ENCODE measurements around the gene GCGR. TPM values are rescaled to one million over a fixed set of nuclear protein-coding genes. Genes with fewer than 3 reads are reported as not detected.

Gene GCGR
- total RNA-seq, 1 experiment from 2014 or later: 1.6 TPM

DNA sequence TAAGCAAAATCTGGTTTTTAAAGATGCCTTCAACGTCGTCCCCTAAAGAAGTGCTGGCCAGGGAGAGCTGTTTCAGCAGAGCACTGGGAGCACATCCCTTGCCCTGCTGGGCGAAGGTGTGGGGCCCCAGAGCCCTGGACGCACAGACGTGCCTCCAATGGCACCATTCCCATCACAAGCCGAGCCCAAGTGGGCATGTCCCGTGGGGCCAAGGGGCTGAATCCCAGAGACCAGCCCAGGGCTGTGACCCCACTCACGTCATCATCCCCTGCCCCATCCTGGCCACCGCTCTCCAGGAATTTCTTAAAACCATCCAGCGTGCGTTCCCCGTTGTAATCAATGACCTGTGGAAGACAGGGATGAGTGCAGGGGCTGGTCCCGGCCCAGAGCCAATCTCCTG, 40.9 kb downstream of the GCGR start:
- Histone ChIP-seq H3K27me3 (ENCODE audit: control insufficient read depth, insufficient read depth, low read length) (no peaks in the 10 kb centered on the region), H3K9me3 (ENCODE audit: control insufficient read depth, insufficient read depth, low read depth, low read length) (no peaks in the 10 kb centered on the region), H3K36me3 (ENCODE audit: control insufficient read depth, insufficient read depth, low read length) (peaks cover 5% of the 10 kb centered on the region), H3K4me3 (ENCODE audit: low read depth in 2 of 2, low read length in 2 of 2) (no peak overlapping the region), H3K4me1 (ENCODE audit: control insufficient read depth, insufficient read depth, low read length) (no peaks in the 10 kb centered on the region), H3K27ac (ENCODE audit: low read length) (no peak overlapping the region)
- in situ Hi-C loops (cut with HindIII; ENCODE audit: low pct_unique_long_range_greater_than_20kb, low sequenced_read_pairs): no loop called here
- intact Hi-C loops (cut with micrococcal nuclease; ENCODE audit: unreplicated experiment): no loop called here
- TF ChIP-seq, protein P1, sequence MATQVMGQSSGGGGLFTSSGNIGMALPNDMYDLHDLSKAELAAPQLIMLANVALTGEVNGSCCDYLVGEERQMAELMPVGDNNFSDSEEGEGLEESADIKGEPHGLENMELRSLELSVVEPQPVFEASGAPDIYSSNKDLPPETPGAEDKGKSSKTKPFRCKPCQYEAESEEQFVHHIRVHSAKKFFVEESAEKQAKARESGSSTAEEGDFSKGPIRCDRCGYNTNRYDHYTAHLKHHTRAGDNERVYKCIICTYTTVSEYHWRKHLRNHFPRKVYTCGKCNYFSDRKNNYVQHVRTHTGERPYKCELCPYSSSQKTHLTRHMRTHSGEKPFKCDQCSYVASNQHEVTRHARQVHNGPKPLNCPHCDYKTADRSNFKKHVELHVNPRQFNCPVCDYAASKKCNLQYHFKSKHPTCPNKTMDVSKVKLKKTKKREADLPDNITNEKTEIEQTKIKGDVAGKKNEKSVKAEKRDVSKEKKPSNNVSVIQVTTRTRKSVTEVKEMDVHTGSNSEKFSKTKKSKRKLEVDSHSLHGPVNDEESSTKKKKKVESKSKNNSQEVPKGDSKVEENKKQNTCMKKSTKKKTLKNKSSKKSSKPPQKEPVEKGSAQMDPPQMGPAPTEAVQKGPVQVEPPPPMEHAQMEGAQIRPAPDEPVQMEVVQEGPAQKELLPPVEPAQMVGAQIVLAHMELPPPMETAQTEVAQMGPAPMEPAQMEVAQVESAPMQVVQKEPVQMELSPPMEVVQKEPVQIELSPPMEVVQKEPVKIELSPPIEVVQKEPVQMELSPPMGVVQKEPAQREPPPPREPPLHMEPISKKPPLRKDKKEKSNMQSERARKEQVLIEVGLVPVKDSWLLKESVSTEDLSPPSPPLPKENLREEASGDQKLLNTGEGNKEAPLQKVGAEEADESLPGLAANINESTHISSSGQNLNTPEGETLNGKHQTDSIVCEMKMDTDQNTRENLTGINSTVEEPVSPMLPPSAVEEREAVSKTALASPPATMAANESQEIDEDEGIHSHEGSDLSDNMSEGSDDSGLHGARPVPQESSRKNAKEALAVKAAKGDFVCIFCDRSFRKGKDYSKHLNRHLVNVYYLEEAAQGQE (IDR thresholded peaks at IDR 0.05; ENCODE audit: insufficient read depth in 1 of 2, low read depth in 2 of 2, low read length in 1 of 2): no peak
- TF ChIP-seq, protein P2, sequence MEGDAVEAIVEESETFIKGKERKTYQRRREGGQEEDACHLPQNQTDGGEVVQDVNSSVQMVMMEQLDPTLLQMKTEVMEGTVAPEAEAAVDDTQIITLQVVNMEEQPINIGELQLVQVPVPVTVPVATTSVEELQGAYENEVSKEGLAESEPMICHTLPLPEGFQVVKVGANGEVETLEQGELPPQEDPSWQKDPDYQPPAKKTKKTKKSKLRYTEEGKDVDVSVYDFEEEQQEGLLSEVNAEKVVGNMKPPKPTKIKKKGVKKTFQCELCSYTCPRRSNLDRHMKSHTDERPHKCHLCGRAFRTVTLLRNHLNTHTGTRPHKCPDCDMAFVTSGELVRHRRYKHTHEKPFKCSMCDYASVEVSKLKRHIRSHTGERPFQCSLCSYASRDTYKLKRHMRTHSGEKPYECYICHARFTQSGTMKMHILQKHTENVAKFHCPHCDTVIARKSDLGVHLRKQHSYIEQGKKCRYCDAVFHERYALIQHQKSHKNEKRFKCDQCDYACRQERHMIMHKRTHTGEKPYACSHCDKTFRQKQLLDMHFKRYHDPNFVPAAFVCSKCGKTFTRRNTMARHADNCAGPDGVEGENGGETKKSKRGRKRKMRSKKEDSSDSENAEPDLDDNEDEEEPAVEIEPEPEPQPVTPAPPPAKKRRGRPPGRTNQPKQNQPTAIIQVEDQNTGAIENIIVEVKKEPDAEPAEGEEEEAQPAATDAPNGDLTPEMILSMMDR (IDR thresholded peaks at IDR 0.05): no peak
- TF ChIP-seq SIN3A (IDR thresholded peaks at IDR 0.05; ENCODE audit: borderline replicate concordance, insufficient read depth, low read depth, low read length): no peak
- no peak for ATAC-seq
- POLR2A ChIA-PET: no interaction called here
- no peak for DNase-seq (ENCODE audit: low read depth, low spot score)
- BruUV-seq (replicated peaks): no TSS peak
- CTCF ChIA-PET: no interaction called here

DNA sequence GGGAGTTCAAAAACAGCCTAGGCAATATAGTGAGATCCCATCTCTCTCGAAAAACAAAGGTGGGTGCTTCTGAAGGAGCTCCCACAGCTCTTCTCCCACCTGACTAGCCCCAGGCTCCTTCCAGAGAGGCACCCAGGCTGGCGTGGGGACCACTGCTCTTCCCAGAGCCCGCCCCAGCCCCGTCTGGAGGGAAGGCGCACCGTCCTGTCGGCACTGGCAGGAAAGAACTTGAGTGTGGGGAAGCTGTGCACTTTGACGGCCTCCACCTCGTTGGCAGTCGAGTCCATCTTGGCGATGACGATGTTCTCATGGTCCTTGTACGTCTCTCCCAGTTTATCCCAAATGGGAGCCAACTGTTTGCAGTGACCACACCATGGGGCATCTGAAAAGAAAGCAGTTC, 41.4 kb downstream of the GCGR start:
- no TSS peak for BruUV-seq (replicated peaks)
- no peak overlapping the region for H3K4me3 ChIP-seq (ENCODE audit: low read depth in 2 of 2, low read length in 2 of 2)
- H3K9me3 ChIP-seq (ENCODE audit: control insufficient read depth, insufficient read depth, low read depth, low read length): no peaks in the 10 kb centered on the region
- no peaks in the 10 kb centered on the region for H3K4me1 ChIP-seq (ENCODE audit: control insufficient read depth, insufficient read depth, low read length)
- peaks cover 5% of the 10 kb centered on the region for H3K36me3 ChIP-seq (ENCODE audit: control insufficient read depth, insufficient read depth, low read length)
- no peak overlapping the region for H3K27ac ChIP-seq (ENCODE audit: low read length)
- ChIA-PET CTCF (no interaction called here), POLR2A (no interaction called here)
- DNase-seq (ENCODE audit: low read depth, low spot score) (no peak), ATAC-seq (no peak)
- intact Hi-C loops (cut with micrococcal nuclease; ENCODE audit: unreplicated experiment): no loop called here
- no peaks in the 10 kb centered on the region for H3K27me3 ChIP-seq (ENCODE audit: control insufficient read depth, insufficient read depth, low read length)
- in situ Hi-C loops (cut with HindIII; ENCODE audit: low pct_unique_long_range_greater_than_20kb, low sequenced_read_pairs): no loop called here
- TF ChIP-seq, protein P1 (IDR thresholded peaks at IDR 0.05; ENCODE audit: insufficient read depth in 1 of 2, low read depth in 2 of 2, low read length in 1 of 2): no peak
- TF ChIP-seq, protein P2 (IDR thresholded peaks at IDR 0.05): no peak
- TF ChIP-seq TCF7L2 (IDR thresholded peaks at IDR 0.05; ENCODE audit: low read depth, low read length): no peak
- TF ChIP-seq SIN3A (IDR thresholded peaks at IDR 0.05; ENCODE audit: borderline replicate concordance, insufficient read depth, low read depth, low read length): no peak
- no peak for TF ChIP-seq POLR2AphosphoS5 (IDR thresholded peaks at IDR 0.05; ENCODE audit: low read depth, low read length)

All from Panc1 (cell line).